ENCODE data around the gene UBE2L5.
A peak's percentile ranks its signal among the peaks of the same experiment; 100 is the strongest.

UBE2L5 gene

DNA sequence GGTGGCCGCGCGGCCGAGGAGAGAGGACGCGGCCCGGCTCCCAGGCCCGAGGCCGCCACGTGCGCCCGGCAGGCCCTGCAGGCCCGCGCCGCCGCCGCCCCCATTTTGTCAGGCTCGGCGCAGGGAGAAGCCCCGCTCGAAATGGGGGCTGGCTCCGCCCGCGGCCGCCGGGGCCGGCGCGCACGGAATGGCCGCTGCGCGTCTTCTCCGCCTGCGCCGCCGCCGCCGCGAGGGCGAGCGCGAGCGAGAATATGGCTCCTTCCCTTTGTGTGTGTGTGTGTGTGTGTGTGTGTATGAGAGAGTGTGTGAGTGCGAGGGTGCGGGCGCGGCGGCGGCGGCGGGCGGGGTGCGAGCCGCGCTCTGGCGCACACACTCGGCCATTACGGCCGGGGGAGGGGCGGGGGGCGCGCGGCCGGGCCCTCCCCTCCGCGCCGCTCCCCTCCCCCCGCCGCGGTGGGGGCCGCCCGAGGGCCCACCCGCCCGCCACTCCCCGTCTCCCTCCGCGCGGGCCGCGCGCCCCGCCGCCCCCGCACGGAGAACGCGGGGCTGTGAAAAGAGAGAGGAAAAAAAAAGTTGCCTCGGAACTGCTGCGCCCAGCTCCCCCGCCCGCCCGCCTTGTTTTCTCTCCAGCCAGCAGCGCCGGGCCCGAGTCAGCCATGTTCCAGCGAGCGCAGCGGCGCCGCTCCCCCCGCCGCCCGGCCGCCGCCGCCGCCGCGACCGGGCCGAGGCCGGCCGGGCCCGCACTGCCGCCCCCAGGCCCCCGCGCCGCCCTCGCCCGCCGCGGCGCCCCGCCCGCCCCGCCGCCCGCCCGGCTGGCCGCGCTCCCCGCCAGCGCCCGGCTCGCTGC, 42.4 kb downstream of the UBE2L5 start:
- Histone ChIP-seq H3K9me2 (replicated peaks; ENCODE audit: low read depth, low read length) (no peaks in the 10 kb centered on the region), H3K27me3 (ENCODE audit: insufficient read depth, low read length, poor library complexity, severe bottlenecking) (peaks cover 5% of the 10 kb centered on the region), H3K36me3 (ENCODE audit: insufficient read depth, low read length) (peaks cover 31% of the 10 kb centered on the region), H3K4me1 (ENCODE audit: insufficient read depth, low read length, poor library complexity, severe bottlenecking) (peaks cover 45% of the 10 kb centered on the region), H4K20me1 (ENCODE audit: insufficient read depth, low read length, poor library complexity, severe bottlenecking) (peaks cover 29% of the 10 kb centered on the region), H2AFZ (ENCODE audit: low read length) (no peak overlapping the region), H3K9me3 (ENCODE audit: insufficient read depth, low read depth, low read length) (no peaks in the 10 kb centered on the region), H3K9ac (ENCODE audit: low read depth, low read length, poor library complexity, severe bottlenecking) (peak overlapping the region; percentile 87), H3K4me3 (ENCODE audit: low read length, poor library complexity, severe bottlenecking) (peak overlapping the region; percentile 87), H3F3A (ENCODE audit: low read depth) (peaks cover 21% of the 10 kb centered on the region), H3K4me2 (ENCODE audit: low read depth, low read length, poor library complexity, severe bottlenecking) (peak overlapping the region; percentile 99), H3K79me2 (ENCODE audit: insufficient read depth, low read length) (peaks cover 59% of the 10 kb centered on the region)
- no peak for TF ChIP-seq EZH2phosphoT487 (IDR thresholded peaks at IDR 0.05; ENCODE audit: borderline replicate concordance)
- TF ChIP-seq, protein P1, sequence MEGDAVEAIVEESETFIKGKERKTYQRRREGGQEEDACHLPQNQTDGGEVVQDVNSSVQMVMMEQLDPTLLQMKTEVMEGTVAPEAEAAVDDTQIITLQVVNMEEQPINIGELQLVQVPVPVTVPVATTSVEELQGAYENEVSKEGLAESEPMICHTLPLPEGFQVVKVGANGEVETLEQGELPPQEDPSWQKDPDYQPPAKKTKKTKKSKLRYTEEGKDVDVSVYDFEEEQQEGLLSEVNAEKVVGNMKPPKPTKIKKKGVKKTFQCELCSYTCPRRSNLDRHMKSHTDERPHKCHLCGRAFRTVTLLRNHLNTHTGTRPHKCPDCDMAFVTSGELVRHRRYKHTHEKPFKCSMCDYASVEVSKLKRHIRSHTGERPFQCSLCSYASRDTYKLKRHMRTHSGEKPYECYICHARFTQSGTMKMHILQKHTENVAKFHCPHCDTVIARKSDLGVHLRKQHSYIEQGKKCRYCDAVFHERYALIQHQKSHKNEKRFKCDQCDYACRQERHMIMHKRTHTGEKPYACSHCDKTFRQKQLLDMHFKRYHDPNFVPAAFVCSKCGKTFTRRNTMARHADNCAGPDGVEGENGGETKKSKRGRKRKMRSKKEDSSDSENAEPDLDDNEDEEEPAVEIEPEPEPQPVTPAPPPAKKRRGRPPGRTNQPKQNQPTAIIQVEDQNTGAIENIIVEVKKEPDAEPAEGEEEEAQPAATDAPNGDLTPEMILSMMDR (conservative IDR thresholded peaks at IDR 0.05; ENCODE audit: low read length): no peak

DNA sequence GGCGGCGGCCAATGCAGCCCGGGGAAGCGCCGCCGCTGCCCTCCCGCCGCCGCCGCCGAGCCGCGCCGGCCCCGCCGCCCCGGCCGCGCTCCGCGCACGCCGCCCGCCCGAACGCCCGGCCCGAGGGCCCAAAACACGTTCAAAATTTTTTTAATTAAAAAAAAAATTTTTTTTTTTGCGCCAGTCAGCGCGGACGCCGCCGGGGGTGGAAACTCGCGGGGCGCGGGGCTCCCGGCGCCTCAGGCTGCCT, 43.0 kb downstream of the UBE2L5 start:
- Histone ChIP-seq H3K36me3 (ENCODE audit: insufficient read depth, low read length) (peaks cover 28% of the 10 kb centered on the region), H2AFZ (ENCODE audit: low read length) (no peak overlapping the region), H3K9ac (ENCODE audit: low read depth, low read length, poor library complexity, severe bottlenecking) (peak overlapping the region; percentile 82), H3K4me3 (ENCODE audit: low read length, poor library complexity, severe bottlenecking) (peak overlapping the region; percentile 74), H3F3A (ENCODE audit: low read depth) (peaks cover 21% of the 10 kb centered on the region), H3K9me2 (replicated peaks; ENCODE audit: low read depth, low read length) (no peaks in the 10 kb centered on the region), H3K27me3 (ENCODE audit: insufficient read depth, low read length, poor library complexity, severe bottlenecking) (peaks cover 5% of the 10 kb centered on the region), H3K4me2 (ENCODE audit: low read depth, low read length, poor library complexity, severe bottlenecking) (no peak overlapping the region), H3K9me3 (ENCODE audit: insufficient read depth, low read depth, low read length) (no peaks in the 10 kb centered on the region), H3K4me1 (ENCODE audit: insufficient read depth, low read length, poor library complexity, severe bottlenecking) (peaks cover 42% of the 10 kb centered on the region), H4K20me1 (ENCODE audit: insufficient read depth, low read length, poor library complexity, severe bottlenecking) (peaks cover 28% of the 10 kb centered on the region), H3K79me2 (ENCODE audit: insufficient read depth, low read length) (peaks cover 55% of the 10 kb centered on the region)
- no peak for TF ChIP-seq EZH2phosphoT487 (IDR thresholded peaks at IDR 0.05; ENCODE audit: borderline replicate concordance)
- TF ChIP-seq, protein P1 (conservative IDR thresholded peaks at IDR 0.05; ENCODE audit: low read length): no peak

DNA sequence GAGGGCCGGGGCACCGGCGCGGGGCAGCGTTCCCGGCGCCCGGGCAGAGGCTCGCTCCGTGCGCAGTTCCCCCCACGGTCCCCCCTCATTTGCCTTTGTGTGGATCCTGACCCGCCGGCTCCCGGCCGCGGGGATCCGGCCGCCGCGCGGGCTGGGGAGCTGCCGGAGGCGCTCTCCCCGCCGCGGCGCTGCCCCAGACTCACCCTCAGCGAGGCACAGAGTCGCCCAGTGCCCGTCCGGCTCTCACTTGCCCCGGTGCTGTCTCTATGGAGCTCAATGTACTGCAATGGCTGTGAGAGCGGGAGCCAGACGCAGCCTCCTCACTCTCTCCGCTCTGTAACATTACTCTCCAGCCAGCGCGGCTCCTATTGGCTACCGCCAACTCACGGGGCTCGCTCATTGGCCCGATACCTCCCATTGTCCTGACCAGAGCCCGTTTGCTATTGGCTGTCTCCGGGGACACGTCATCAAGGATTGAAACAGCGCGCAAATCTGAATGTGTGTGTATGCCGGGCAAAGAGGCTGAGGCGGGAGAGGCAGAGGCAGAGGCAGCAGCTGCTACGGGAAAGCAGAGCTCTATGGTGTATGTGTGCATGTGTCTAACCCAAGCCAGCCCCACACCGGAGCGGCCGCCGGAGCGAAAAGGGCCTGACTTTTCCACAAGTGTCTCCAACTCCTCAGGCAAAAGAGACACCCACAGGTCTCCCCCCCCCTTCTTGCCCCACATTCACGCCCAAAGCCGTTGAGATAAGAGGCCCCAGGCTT, 43.5 kb downstream of the UBE2L5 start, which contains the start of gene HMGB1:
Gene HMGB1 (minus strand): TSS at position 344 of the 765 bp plus-strand sequence. CDS start 2,256 bp downstream, outside the sequence.
- TF ChIP-seq, protein P1 (conservative IDR thresholded peaks at IDR 0.05; ENCODE audit: low read length): no peak
- Histone ChIP-seq H3K9me2 (replicated peaks; ENCODE audit: low read depth, low read length) (no peaks in the 10 kb centered on the region), H2AFZ (ENCODE audit: low read length) (peak within 1 kb of the TSS; percentile 66; the same call in 1 of the 2 replicates), H3F3A (ENCODE audit: low read depth) (peaks cover 21% of the 10 kb centered on the region), H3K9me3 (ENCODE audit: insufficient read depth, low read depth, low read length) (no peaks in the 10 kb centered on the region), H3K9ac (ENCODE audit: low read depth, low read length, poor library complexity, severe bottlenecking) (peak within 1 kb of the TSS; percentile 87), H3K4me2 (ENCODE audit: low read depth, low read length, poor library complexity, severe bottlenecking) (peak within 1 kb of the TSS; percentile 84), H4K20me1 (ENCODE audit: insufficient read depth, low read length, poor library complexity, severe bottlenecking) (peaks cover 28% of the 10 kb centered on the region), H3K36me3 (ENCODE audit: insufficient read depth, low read length) (peaks cover 28% of the 10 kb centered on the region), H3K27me3 (ENCODE audit: insufficient read depth, low read length, poor library complexity, severe bottlenecking) (peaks cover 5% of the 10 kb centered on the region), H3K4me3 (ENCODE audit: low read length, poor library complexity, severe bottlenecking) (peak within 1 kb of the TSS; percentile 87), H3K4me1 (ENCODE audit: insufficient read depth, low read length, poor library complexity, severe bottlenecking) (peaks cover 42% of the 10 kb centered on the region), H3K79me2 (ENCODE audit: insufficient read depth, low read length) (peaks cover 55% of the 10 kb centered on the region)

Data from Loucy (cell line).